GM23248 (cell line): ENCODE data around the gene ZNF70.

ENCODE experiments used
- EZH2 ChIP-seq: fragments of 200-600 bp; sonication (generic); IDR thresholded peaks from 2 replicates; pipeline ENCODE4 v1.6.1; 2018; ENCODE audit warnings: antibody characterized with exemption, mild to moderate bottlenecking; ENCODE audit not compliant: insufficient read depth, poor library complexity, severe bottlenecking
- EZH2phosphoT487 ChIP-seq: fragments of 200-600 bp; sonication (generic); IDR thresholded peaks from 2 replicates; pipeline ENCODE4 v1.6.1; 2018; ENCODE audit warnings: antibody characterized with exemption, moderate library complexity, mild to moderate bottlenecking, low read depth; ENCODE audit not compliant: insufficient read depth

DNA sequence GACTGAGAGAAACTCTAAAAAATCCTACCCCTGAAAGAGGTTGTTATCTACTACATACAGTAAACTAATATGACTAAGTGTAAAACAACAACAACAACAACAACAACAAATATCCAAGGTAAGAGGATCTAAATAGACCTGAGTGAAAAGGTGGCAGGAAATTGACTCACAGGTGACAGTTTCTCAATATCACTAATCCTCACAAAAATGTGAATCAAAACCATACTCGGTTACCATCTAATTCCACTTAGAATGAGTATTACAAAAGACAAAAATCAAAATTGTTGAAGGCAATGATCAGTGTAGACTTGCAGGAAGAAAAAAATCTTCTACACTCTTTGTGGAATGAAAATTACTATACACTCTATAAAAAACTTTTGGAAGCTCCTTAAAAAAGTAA lies 42.6 kb downstream of the ZNF70 start:
- TF ChIP-seq EZH2phosphoT487 = no peak
- no peak for TF ChIP-seq EZH2
